WTC11 (cell line): ENCODE data around the gene COL19A1. TPM values are rescaled to one million over a fixed set of nuclear protein-coding genes. Genes with fewer than 3 reads are reported as not detected.

Experiments
- ATAC-seq: fragments of 200-7000 bp; cut with Tn5 transposase; 2 replicates; pipeline ENCODE4 v1.10.0; 2021; ENCODE audit warnings: mild to moderate bottlenecking, moderate library complexity
- CTCF ChIA-PET: fragments of 300-600 bp; sonication (Branson Sonifier 250); formaldehyde crosslinking; loops from one replicate; lab custom pipeline; 2021; ENCODE audit warnings: antibody characterized with exemption; lab: Charles Lee
- POLR2A ChIA-PET: fragments of 350-600 bp; sonication (Branson Sonifier 250); formaldehyde crosslinking; loops from one replicate; lab custom pipeline; 2021; ENCODE audit warnings: antibody characterized with exemption; lab: Charles Lee
- DNase-seq: peaks from one replicate; pipeline ENCODE4 v3.0.0; 2021; ENCODE audit warnings: low spot score
- H3K27ac Mint-ChIP-seq: 2 replicates; pipeline ENCODE4 v1.8.0; 2021; ENCODE audit warnings: mixed read lengths
- H3K27me3 Mint-ChIP-seq: 2 replicates; pipeline ENCODE4 v1.8.0; 2021; ENCODE audit warnings: low read depth, mild to moderate bottlenecking, moderate library complexity, mixed read lengths
- H3K36me3 Mint-ChIP-seq: 2 replicates; pipeline ENCODE4 v1.8.0; 2021; ENCODE audit warnings: mixed read lengths
- H3K4me1 Mint-ChIP-seq: 2 replicates; pipeline ENCODE4 v1.8.0; 2022; ENCODE audit warnings: mixed read lengths
- H3K4me3 Mint-ChIP-seq: 2 replicates; pipeline ENCODE4 v1.8.0; 2021; ENCODE audit warnings: mild to moderate bottlenecking, moderate library complexity, mixed read lengths
- H3K9me3 Mint-ChIP-seq: 2 replicates; pipeline ENCODE4 v1.8.0; 2021; ENCODE audit warnings: mixed read lengths
- EMX1 ChIP-seq: fragments of 250-450 bp; sonication (Bioruptor Pico); IDR thresholded peaks from 2 replicates; pipeline ENCODE4 v1.8.0; 2021; ENCODE audit warnings: mild to moderate bottlenecking
- ETV6 ChIP-seq: sonication (generic); formaldehyde crosslinking; IDR thresholded peaks from 2 replicates; pipeline ENCODE4 v1.8.1; 2022; ENCODE audit warnings: mild to moderate bottlenecking, missing genetic modification reagents
- FOXP1 ChIP-seq: sonication (generic); formaldehyde crosslinking; IDR thresholded peaks from 2 replicates; pipeline ENCODE4 v1.8.0; 2022; ENCODE audit warnings: missing genetic modification reagents, mild to moderate bottlenecking, moderate library complexity, borderline replicate concordance
- GRHL2 ChIP-seq: fragments of 250-450 bp; sonication (Bioruptor Pico); IDR thresholded peaks from 2 replicates; pipeline ENCODE4 v1.8.0; 2022; ENCODE audit warnings: mild to moderate bottlenecking, moderate library complexity; ENCODE audit not compliant: insufficient replicate concordance, severe bottlenecking
- IRF2 ChIP-seq: sonication (generic); formaldehyde crosslinking; IDR thresholded peaks from 2 replicates; pipeline ENCODE4 v1.8.0; 2022; ENCODE audit warnings: low read depth, missing genetic modification reagents, borderline replicate concordance
- KAT7 ChIP-seq: sonication (generic); formaldehyde crosslinking; IDR thresholded peaks from 2 replicates; pipeline ENCODE4 v1.8.1; 2023; ENCODE audit warnings: missing genetic modification reagents, mild to moderate bottlenecking, borderline replicate concordance
- MXD4 ChIP-seq: fragments of 250-450 bp; sonication (Bioruptor Pico); IDR thresholded peaks from 2 replicates; pipeline ENCODE4 v1.8.0; 2021; ENCODE audit warnings: mild to moderate bottlenecking, moderate library complexity, borderline replicate concordance
- NFE2L1 ChIP-seq: sonication (generic); formaldehyde crosslinking; IDR thresholded peaks from 2 replicates; pipeline ENCODE4 v1.8.1; 2023; ENCODE audit warnings: missing genetic modification reagents
- NFYB ChIP-seq: sonication (generic); formaldehyde crosslinking; conservative IDR thresholded peaks from 2 replicates; pipeline ENCODE4 v1.8.0; 2022; ENCODE audit warnings: low read depth, missing genetic modification reagents
- NR2C2 ChIP-seq: sonication (generic); formaldehyde crosslinking; IDR thresholded peaks from 2 replicates; pipeline ENCODE4 v1.8.0; 2022; ENCODE audit warnings: mild to moderate bottlenecking, missing genetic modification reagents
- RORB ChIP-seq: fragments of 250-450 bp; sonication (Bioruptor Pico); IDR thresholded peaks from 2 replicates; pipeline ENCODE4 v1.9.0; 2021; ENCODE audit warnings: mild to moderate bottlenecking
- TCF7 ChIP-seq: sonication (generic); formaldehyde crosslinking; IDR thresholded peaks from 2 replicates; pipeline ENCODE4 v1.8.0; 2022; ENCODE audit warnings: mild to moderate bottlenecking, low read depth, missing genetic modification reagents, moderate library complexity
- ZNF121 ChIP-seq: sonication (generic); formaldehyde crosslinking; IDR thresholded peaks from 2 replicates; pipeline ENCODE4 v1.8.0; 2023; ENCODE audit warnings: missing genetic modification reagents
- ZNF232 ChIP-seq: sonication (generic); formaldehyde crosslinking; IDR thresholded peaks from 2 replicates; pipeline ENCODE4 v1.8.0; 2022; ENCODE audit warnings: mild to moderate bottlenecking, missing genetic modification reagents
- ZNF317 ChIP-seq: sonication (generic); formaldehyde crosslinking; IDR thresholded peaks from 2 replicates; pipeline ENCODE4 v1.8.1; 2023; ENCODE audit warnings: low read depth, mild to moderate bottlenecking, moderate library complexity, missing genetic modification reagents, borderline replicate concordance
- ZNF396 ChIP-seq: fragments of 250-450 bp; sonication (Bioruptor Pico); IDR thresholded peaks from 2 replicates; pipeline ENCODE4 v1.8.0; 2021; ENCODE audit warnings: mild to moderate bottlenecking, moderate library complexity, borderline replicate concordance
- ZNF423 ChIP-seq: fragments of 250-450 bp; sonication (Bioruptor Pico); IDR thresholded peaks from 2 replicates; pipeline ENCODE4 v2.1.2; 2022; ENCODE audit warnings: mild to moderate bottlenecking, moderate library complexity
- total RNA-seq: library from RNA; stranded (reverse); gene quantifications from 3 replicates; pipeline ENCODE4 v1.2.3, GENCODE V29; 2021
- TF ChIP-seq, protein P1 (sequence below): sonication (generic); formaldehyde crosslinking; IDR thresholded peaks from 2 replicates; pipeline ENCODE4 v1.8.1; 2023; ENCODE audit warnings: mild to moderate bottlenecking, moderate library complexity, missing genetic modification reagents
- TF ChIP-seq, protein P2 (sequence below): sonication (generic); formaldehyde crosslinking; IDR thresholded peaks from 2 replicates; pipeline ENCODE4 v1.8.0; 2022; ENCODE audit warnings: mild to moderate bottlenecking, missing genetic modification reagents
- TF ChIP-seq, protein P3 (sequence below): sonication (generic); formaldehyde crosslinking; IDR thresholded peaks from 2 replicates; pipeline ENCODE4 v1.8.1; 2023; ENCODE audit warnings: mild to moderate bottlenecking, missing genetic modification reagents
- TF ChIP-seq, protein P4 (sequence below): sonication (generic); formaldehyde crosslinking; IDR thresholded peaks from 2 replicates; pipeline ENCODE4 v1.8.0; 2023; ENCODE audit warnings: missing genetic modification reagents, mild to moderate bottlenecking, borderline replicate concordance
- TF ChIP-seq, protein P5 (sequence below): sonication (generic); formaldehyde crosslinking; IDR thresholded peaks from 2 replicates; pipeline ENCODE4 v1.8.1; 2023; ENCODE audit warnings: mild to moderate bottlenecking, missing genetic modification reagents, moderate library complexity

COL19A1 gene
- total RNA-seq, 1 experiment from 2014 or later, result not detected

DNA sequence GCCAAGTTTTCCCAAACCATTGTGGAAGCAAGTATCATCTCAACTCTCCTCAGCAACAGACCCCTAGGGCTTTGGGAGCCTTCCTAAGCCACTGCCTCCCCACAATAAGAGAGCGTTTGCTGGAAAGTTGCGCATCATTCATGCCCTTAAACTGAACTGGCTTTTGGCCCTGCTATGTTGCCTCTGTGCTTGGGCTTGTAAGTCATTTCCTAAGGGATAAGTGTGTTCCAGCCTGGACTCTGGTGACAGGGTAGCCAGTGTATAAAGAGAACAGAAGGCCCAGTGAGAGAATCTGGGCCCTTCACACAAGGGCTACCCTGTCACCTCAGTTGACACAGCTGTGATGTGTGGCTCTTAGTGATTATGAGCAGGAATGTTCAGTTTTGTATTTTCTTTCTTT lies 358.7 kb downstream of the COL19A1 start:
- no peak overlapping the region for H3K27ac Mint-ChIP-seq
- TF ChIP-seq ZNF317 (CRISPR knock-in tag), result no peak
- no peak for TF ChIP-seq ETV6
- TF ChIP-seq NFE2L1 (CRISPR knock-in tag), result no peak
- TF ChIP-seq, protein P1, sequence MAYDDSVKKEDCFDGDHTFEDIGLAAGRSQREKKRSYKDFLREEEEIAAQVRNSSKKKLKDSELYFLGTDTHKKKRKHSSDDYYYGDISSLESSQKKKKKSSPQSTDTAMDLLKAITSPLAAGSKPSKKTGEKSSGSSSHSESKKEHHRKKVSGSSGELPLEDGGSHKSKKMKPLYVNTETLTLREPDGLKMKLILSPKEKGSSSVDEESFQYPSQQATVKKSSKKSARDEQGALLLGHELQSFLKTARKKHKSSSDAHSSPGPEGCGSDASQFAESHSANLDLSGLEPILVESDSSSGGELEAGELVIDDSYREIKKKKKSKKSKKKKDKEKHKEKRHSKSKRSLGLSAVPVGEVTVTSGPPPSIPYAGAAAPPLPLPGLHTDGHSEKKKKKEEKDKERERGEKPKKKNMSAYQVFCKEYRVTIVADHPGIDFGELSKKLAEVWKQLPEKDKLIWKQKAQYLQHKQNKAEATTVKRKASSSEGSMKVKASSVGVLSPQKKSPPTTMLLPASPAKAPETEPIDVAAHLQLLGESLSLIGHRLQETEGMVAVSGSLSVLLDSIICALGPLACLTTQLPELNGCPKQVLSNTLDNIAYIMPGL, result no peak
- TF ChIP-seq, protein P2, sequence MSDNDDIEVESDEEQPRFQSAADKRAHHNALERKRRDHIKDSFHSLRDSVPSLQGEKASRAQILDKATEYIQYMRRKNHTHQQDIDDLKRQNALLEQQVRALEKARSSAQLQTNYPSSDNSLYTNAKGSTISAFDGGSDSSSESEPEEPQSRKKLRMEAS (CRISPR knock-in tag), result no peak
- no peak for TF ChIP-seq ZNF121 (CRISPR knock-in tag)
- no peak for TF ChIP-seq GRHL2 (CRISPR knock-in tag)
- TF ChIP-seq TCF7 (CRISPR knock-in tag), result no peak
- no peak for TF ChIP-seq KAT7 (CRISPR knock-in tag)
- TF ChIP-seq, protein P3, sequence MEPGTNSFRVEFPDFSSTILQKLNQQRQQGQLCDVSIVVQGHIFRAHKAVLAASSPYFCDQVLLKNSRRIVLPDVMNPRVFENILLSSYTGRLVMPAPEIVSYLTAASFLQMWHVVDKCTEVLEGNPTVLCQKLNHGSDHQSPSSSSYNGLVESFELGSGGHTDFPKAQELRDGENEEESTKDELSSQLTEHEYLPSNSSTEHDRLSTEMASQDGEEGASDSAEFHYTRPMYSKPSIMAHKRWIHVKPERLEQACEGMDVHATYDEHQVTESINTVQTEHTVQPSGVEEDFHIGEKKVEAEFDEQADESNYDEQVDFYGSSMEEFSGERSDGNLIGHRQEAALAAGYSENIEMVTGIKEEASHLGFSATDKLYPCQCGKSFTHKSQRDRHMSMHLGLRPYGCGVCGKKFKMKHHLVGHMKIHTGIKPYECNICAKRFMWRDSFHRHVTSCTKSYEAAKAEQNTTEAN (CRISPR knock-in tag), result no peak
- TF ChIP-seq, protein P4, sequence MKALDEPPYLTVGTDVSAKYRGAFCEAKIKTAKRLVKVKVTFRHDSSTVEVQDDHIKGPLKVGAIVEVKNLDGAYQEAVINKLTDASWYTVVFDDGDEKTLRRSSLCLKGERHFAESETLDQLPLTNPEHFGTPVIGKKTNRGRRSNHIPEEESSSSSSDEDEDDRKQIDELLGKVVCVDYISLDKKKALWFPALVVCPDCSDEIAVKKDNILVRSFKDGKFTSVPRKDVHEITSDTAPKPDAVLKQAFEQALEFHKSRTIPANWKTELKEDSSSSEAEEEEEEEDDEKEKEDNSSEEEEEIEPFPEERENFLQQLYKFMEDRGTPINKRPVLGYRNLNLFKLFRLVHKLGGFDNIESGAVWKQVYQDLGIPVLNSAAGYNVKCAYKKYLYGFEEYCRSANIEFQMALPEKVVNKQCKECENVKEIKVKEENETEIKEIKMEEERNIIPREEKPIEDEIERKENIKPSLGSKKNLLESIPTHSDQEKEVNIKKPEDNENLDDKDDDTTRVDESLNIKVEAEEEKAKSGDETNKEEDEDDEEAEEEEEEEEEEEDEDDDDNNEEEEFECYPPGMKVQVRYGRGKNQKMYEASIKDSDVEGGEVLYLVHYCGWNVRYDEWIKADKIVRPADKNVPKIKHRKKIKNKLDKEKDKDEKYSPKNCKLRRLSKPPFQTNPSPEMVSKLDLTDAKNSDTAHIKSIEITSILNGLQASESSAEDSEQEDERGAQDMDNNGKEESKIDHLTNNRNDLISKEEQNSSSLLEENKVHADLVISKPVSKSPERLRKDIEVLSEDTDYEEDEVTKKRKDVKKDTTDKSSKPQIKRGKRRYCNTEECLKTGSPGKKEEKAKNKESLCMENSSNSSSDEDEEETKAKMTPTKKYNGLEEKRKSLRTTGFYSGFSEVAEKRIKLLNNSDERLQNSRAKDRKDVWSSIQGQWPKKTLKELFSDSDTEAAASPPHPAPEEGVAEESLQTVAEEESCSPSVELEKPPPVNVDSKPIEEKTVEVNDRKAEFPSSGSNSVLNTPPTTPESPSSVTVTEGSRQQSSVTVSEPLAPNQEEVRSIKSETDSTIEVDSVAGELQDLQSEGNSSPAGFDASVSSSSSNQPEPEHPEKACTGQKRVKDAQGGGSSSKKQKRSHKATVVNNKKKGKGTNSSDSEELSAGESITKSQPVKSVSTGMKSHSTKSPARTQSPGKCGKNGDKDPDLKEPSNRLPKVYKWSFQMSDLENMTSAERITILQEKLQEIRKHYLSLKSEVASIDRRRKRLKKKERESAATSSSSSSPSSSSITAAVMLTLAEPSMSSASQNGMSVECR (CRISPR knock-in tag), result no peak
- TF ChIP-seq FOXP1 (CRISPR knock-in tag), result no peak
- TF ChIP-seq MXD4, result no peak
- no peak for TF ChIP-seq NFYB
- no peak for TF ChIP-seq ZNF396 (CRISPR knock-in tag)
- TF ChIP-seq ZNF423 (CRISPR knock-in tag), result no peak
- TF ChIP-seq NR2C2 (CRISPR knock-in tag), result no peak
- TF ChIP-seq, protein P5, sequence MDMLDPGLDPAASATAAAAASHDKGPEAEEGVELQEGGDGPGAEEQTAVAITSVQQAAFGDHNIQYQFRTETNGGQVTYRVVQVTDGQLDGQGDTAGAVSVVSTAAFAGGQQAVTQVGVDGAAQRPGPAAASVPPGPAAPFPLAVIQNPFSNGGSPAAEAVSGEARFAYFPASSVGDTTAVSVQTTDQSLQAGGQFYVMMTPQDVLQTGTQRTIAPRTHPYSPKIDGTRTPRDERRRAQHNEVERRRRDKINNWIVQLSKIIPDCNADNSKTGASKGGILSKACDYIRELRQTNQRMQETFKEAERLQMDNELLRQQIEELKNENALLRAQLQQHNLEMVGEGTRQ (CRISPR knock-in tag), result no peak
- TF ChIP-seq, all 79 proteins: peak for 0
- peaks cover 7% of the 10 kb centered on the region for H3K4me1 Mint-ChIP-seq

DNA sequence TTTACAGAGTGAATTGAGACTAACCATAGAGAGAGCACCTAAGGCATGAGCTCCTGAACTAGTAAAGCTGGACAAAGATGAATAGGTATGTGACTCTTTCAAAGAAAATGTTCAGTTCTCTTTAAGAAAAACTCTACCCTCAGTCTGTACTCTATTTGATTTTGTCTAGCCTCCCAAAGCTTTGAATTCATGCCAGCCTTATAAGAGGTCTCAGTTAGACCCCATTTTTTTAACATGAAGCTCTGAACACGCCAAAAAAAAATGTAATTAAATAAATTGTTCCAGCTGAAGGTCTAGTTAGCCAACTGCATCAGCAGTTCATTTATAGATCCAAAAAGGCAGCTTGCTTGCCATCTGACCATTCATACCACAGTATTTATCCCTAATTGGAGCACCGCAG lies 365.0 kb downstream of the COL19A1 start:
- no peaks in the 10 kb centered on the region for H3K36me3 Mint-ChIP-seq
- ChIA-PET CTCF (interaction anchor here (0.6 to 4.6 kb wide), 7 partner anchors 10 to 1658 kb away, joined by 3 to 28 read pairs (median 3); no protein-coding TSS in a partner anchor), POLR2A (no interaction called here)
- ATAC-seq (no peak), DNase-seq (no peak)
- no peaks in the 10 kb centered on the region for H3K27me3 Mint-ChIP-seq
- no peaks in the 10 kb centered on the region for H3K9me3 Mint-ChIP-seq
- no peak overlapping the region for H3K4me3 Mint-ChIP-seq
- no peak overlapping the region for H3K27ac Mint-ChIP-seq
- peaks cover 7% of the 10 kb centered on the region for H3K4me1 Mint-ChIP-seq
- TF ChIP-seq EMX1 (no peak), ZNF121 (CRISPR knock-in tag) (no peak), IRF2 (CRISPR knock-in tag) (no peak), NR2C2 (CRISPR knock-in tag) (no peak), GRHL2 (CRISPR knock-in tag) (no peak), ZNF232 (CRISPR knock-in tag) (no peak), RORB (no peak)
- TF ChIP-seq, protein P3 (CRISPR knock-in tag), result no peak
- TF ChIP-seq, protein P1, result no peak

More for the DNA sequence above, 358.7 kb downstream of the COL19A1 start:
- ATAC-seq (no peak), DNase-seq (no peak)
- no peak overlapping the region for H3K4me3 Mint-ChIP-seq
- H3K27me3 Mint-ChIP-seq, result no peaks in the 10 kb centered on the region
- CTCF ChIA-PET, result interaction anchor here (1.1 kb wide), 1 partner anchor 144 kb away, joined by 3 read pairs; no protein-coding TSS in a partner anchor
- POLR2A ChIA-PET, result no interaction called here
- H3K9me3 Mint-ChIP-seq, result no peaks in the 10 kb centered on the region
- no peaks in the 10 kb centered on the region for H3K36me3 Mint-ChIP-seq
